CD4-positive, alpha-beta T cell treated with Interleukin-1 beta for 1 hour (primary cell): ENCODE measurements around the gene FARS2.
A peak's percentile ranks its signal among the peaks of the same experiment; 100 is the strongest.

Source experiments
- DNase-seq, 2 donors: peaks; one replicate each; pipeline ENCODE4 v3.0.0-alpha.2; 2020 to 2022

The FARS2 gene

DNA sequence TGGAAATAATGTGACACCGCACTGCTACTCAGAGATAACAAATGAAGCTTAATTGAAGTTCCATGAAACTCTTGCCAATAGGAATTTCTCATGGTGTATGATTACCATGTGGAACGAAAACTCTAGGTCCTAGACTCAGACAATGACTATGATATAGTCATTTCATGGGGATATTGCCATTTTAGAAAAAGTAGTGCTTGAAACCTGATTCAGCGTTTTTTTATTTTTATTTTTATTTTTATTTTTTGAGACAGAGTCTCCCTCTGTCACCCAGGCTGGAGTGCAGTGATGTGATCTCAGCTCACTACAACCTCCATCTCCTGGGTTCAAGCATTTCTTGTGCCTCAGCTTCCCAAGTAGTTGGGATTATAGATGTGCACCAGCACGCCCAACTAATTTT lies 253.9 kb downstream of the FARS2 start:
- DNase-seq: no peak

DNA sequence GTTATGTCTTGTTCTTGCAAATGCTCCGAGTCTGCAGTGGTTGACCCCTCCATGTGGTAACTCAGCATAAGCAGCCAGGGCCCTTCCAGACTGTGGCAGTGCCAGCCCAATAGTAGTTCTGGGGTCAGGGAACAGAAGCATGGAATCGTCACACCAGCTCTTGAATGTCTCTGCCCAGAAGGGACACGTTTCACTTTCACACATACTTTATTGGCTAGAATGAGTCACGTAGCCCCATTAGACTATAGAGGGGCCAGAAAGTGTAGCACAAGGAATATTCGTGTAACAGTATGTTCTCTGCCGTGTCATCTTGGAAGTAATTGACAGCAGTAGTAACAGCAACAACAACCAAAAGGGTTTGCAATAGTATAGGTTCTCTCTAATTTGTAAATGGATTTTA lies 254.7 kb downstream of the FARS2 start:
- DNase-seq: no peak

DNA sequence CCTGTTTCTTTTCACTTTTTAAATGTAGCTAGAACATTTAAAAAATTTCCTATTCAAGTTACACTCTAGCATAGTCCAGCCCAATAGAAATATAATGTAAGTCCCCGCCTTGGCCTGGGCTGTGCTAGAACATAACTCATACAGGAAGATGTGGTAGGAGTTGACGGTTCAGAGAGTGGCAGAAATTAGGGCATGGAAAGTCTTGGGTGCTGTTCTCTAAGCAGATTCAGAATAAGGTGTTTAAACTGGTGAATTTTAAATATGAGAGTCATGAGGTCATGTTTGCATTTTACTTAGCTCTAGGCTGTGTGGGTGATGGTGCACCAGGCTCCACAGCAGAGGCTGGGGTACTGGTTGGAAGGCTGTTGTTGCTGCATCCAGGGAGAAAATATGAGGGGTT lies 256.5 kb downstream of the FARS2 start:
- DNase-seq: peak in 1 of 2 donors; percentile 35

DNA sequence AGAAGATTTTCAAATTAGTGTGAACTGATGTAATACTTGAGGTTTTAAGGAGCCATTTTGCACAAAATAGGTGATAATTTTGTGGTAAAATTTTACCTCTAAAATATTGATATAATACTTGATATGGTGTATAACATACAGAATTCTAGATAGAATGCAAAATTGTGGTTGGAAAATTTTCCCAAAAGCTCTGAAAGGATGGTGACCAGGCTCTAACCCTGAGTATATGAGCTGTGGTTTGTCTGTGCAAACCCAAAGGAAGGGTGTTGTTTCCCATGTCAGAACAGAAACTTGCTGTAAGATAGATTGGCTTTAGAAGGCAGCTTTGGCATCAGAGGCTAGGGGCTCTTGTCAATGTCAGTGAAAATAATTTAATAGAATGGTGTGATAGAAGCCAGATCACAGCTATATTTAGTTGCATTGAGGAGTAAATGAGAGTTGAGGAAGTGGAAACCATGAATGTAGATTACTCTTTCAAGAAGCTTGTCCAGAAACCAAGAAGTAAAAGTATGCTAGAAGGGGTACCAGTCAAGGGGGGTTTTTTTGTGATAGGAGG lies 257.7 kb downstream of the FARS2 start:
- DNase-seq: peak in 1 of 2 donors; percentile 23

DNA sequence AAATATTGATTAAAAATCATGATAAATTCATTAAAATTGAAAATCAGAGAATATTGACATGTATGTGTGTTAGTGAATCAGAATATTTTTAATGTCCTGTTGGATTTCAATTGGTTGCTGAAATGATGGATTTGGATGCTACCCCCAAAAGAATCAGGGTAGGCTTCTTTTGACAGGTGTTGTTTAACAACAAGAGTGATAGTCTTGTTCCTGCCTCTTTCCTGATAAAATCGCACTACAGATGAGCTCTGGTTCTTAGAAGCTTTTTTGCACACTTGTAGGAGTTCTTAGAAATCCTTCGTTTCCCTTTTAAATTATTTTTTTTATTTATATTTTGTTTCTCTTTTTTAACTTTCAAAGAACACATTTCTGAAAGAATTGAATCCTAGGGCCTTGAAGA lies 259.5 kb downstream of the FARS2 start:
- DNase-seq: no peak

DNA sequence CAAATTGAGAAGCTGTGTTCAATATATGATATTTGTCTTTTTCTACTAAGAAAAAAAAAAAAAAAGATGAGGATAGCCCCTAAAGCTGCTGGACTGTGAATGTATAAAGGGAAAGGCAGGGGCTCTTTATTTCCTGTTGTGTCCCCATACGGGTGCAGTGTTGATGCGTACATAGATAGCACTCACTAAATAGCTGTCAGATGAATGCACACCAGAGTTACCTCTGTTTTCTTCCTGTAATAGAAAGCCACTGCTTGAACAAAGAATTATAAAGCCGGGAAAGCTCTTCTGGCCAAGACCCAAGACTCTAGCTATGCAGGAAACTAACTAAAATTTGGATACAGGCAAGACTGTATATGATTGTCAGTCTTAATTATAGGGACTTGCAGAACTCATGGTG lies 260.0 kb downstream of the FARS2 start:
- no peak for DNase-seq

DNA sequence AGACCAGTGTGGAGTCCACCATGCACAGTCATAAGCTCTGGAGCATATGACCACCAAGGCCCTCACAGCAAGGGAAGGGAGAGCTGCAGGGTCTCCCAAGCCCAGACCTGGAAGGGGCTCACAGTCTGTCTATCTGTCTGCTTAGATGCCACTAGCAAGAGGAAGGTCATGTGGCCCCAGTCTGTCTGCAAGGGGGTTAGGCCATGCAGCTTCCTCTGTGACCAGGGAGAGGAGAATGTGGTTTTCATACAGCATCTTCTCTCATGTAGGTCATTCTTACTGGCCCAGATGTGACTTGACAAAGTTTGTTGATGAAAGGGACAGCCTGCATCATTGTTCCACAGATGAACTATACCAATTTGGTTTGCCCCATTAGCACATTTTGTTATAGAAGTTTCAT lies 260.8 kb downstream of the FARS2 start:
- no peak for DNase-seq

DNA sequence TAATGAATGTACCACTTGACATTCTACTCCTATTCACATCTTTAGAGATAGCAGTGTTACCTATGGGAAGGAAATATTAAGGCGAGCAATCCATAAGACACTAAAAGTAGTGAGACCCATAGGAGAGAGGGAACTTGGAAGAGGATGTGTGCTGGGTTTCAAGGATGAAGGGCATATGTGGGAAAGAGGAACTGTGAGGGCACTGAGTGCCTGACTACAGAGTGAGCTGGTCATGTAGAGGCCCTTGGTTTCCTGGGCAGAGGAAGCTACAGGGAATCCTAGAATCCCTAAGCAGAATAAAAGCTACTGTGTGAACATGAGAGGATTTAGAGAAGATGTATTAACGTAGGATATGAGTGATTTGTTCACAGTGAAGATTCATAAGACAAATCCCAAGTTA lies 262.8 kb downstream of the FARS2 start:
- DNase-seq: no peak

DNA sequence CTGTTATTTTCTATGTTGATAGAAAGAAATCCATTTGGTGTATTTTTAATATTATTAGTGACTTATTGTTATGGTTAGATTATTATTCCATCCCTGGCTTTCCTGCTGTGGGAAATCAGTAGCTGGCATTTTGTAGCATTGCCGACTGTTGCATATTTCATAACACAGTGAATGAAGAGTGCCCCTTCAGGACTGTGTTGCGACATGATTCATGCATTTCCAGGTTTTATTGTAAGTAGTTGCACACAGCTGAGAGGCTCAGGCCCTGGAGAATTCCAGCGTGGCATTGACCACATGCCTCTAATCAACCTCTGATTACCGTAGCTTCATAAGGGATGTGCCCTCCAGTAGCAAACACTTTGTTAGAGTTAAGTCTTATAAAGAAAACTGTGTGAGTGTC lies 263.9 kb downstream of the FARS2 start:
- DNase-seq: no peak

DNA sequence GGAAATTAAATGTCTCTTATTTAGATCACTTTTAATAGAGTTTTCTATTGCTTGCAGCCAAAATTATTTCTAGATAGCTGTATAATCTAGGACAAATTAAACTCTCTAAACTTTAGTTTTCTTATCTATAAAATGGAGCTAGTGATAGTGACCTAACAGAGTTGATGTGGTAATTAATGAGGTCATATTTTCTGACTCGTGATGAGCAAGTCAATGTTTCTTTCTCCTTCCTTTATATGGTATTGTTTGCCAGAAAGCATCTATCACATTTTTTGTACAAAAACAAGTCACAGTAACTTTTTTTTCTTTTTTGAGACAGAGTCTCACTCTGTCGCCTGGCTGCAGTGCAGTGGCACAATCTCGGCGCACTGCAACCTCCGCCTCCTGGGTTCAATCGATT lies 267.7 kb downstream of the FARS2 start:
- DNase-seq: no peak

DNA sequence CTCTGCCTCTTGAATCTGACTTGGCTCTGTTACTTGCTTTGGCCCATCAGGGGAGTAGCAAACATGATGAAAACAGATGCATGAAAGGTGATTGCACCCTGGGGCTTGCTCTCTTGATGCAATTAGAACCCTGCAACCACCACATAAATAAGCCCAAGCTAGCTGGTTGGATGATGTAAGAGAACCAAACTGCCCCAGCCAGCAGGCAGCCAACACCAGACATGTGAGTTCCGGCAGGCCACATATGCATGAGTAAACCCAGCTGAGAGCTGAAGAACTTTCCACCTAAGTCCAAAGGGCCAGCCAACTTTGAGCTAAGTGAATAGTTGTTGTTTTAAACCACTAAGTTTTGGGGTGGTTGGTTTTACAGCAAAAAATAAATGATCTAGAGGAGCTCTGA lies 268.4 kb downstream of the FARS2 start:
- no peak for DNase-seq

DNA sequence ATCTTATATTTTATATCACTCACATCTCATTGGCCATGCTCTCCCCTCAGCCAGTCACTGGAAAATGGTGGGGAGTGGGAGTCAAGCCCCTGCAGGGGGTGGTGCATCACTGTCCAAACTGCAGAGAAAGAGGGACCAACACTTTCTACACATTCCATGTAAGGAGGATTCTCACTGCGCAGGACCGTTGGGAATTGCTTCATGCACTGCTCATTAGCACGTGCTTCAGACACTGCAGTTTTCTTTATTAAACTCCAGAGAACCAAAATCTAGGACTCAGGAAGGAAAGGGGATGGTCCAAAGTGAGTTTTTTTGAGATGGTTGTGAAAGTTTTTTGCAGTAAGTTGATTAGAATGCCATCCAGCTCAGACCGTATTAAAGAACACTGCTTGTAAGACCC lies 269.8 kb downstream of the FARS2 start:
- no peak for DNase-seq

DNA sequence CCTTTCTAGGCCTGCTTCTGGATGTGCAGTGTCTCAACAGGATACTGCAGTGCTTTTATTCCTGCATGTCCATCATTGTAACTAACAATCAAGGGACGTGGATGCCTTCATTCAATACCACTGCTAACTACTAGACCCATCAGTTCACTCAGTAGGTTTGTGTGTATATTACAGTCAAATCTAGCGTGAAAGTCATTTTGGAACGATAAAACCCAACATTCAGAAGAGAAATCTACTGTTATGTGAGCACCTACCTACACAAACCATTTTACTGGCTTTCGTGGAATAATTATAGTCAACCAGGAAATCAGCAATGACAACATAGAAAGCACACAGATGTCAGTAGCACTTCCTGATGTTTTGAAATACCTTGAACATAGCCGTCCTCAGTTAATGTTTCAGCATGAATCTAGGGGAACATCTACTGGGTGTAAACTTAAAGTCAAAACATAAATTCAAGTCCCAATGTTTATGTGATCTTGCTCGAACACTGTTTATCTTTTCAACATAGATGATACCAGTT lies 270.6 kb downstream of the FARS2 start:
- DNase-seq: no peak

DNA sequence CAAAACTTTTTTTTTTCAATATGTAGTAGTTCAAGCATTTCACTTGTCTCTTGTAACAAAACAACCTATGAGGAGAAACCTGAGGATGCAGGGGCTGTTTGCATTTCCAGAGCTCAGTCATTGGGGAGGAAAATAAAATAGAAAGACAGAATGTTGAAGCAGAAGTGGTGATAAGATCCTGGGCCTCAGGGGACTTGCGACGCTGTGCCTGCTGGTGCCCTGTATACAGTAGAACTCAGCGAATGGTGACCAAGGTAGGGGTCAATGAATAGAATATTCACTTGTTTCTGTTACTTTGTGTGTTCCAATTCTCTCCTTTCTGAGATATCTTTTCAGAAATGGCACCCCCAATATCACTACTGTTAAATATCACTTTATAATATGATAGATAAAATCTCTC lies 271.6 kb downstream of the FARS2 start:
- no peak for DNase-seq

DNA sequence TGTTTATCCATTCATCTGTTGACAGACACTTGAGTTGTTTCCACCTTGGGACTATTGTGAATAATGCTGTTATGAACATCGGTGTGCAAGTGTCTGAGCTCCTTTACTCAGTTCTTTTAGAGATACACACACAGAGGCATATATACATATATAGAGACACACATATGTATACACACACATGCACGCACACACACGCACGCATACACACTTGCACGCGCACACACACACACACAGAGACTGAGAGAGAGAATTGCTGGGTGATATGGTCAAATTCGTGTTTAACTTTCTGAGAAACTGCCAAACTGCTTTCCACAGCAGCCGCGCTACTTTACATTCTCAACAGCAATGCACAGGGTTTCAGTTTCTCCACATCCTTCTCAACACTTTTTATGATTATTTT lies 273.3 kb downstream of the FARS2 start:
- DNase-seq: no peak

DNA sequence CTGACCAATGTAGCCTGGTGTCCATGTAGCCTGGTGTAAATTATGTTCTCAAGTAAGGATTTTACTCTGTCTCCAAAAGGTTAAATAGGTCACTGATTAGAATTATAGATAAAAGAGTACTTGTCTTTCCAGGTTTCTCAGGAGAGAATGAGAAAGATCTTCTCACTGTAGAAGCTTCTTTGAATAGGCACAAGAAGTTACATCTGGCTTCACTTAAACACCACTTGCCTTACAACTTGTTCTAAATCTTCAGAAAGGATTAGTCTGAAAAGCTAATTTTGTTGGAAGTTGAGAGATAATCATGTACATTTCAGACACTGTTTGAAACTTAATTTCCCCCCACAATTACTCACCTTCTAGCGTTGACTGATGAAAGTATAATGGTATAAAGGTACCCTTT lies 275.3 kb downstream of the FARS2 start:
- DNase-seq: no peak

DNA sequence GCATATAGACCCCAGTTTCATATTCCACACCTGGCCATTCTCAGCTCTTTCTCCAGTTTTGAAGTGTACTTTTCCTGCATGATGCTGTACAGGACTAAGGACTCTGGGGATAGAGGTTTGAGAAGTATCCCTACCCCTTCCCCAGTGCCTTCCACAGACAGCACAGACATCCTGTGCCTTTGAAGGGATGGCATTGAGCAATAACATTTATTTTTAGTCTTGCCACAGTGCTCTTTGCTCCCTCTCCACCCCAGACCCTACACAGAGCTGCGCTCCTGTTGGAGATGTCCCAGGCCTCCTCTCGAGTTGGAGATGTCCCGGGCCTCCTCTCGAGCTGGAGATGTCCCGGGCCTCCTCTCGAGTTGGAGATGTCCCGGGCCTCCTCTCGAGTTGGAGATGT lies 275.8 kb downstream of the FARS2 start:
- DNase-seq: no peak

DNA sequence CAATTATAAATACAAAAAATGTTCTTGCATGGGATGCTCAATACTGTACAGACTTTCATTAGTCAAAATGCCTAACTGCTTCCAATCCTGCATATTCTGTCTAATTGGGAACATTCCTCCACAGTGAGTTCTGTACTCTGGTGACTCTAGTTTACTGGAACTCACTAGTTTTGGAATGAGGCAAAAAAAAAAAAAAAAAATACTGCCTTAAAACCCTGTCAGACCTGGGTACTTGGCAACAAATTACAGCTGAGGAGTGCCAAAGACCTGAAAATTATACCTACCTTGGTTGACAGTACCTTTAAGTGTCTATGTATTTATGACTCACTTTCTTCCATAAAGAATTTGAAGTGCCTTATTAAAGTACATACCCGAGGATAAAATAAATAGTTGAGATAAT lies 276.7 kb downstream of the FARS2 start:
- no peak for DNase-seq

DNA sequence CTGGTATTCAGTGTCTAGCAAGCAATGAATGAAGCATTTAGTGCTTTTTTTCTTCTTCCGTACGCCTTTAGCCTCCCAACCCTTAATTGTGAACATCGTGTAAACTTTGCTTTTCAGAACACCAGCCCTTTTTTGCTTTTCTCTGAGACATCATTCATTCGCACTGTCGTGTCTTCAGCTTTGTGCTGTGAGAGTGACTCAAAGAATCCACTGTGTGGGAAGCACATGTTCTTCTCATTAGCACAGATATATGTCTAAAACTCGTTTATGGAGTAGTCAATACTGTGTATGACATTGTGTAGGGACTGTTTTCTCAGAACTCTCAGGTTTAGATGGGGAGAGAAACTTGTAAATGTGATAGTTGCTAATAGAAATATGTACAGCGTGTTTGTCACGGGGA lies 279.1 kb downstream of the FARS2 start:
- DNase-seq: no peak

DNA sequence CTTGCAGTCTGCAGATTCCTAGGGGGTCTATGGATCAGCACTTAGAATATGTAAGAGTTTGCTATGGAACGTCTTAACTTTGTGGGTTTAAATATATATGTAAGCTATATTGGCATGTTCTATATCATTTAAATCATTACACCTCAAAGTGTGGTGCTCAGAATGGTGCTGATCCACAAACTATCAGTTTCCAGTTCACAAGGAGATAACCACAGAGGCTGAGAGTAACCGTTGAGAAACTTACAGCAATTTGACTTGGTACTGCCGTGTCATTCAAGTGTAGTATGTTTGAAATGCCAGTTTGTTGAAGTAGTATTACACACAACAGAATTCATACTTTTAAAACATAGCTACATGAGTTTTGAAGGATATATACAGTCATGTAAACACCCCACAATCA lies 279.7 kb downstream of the FARS2 start:
- DNase-seq: no peak

DNA sequence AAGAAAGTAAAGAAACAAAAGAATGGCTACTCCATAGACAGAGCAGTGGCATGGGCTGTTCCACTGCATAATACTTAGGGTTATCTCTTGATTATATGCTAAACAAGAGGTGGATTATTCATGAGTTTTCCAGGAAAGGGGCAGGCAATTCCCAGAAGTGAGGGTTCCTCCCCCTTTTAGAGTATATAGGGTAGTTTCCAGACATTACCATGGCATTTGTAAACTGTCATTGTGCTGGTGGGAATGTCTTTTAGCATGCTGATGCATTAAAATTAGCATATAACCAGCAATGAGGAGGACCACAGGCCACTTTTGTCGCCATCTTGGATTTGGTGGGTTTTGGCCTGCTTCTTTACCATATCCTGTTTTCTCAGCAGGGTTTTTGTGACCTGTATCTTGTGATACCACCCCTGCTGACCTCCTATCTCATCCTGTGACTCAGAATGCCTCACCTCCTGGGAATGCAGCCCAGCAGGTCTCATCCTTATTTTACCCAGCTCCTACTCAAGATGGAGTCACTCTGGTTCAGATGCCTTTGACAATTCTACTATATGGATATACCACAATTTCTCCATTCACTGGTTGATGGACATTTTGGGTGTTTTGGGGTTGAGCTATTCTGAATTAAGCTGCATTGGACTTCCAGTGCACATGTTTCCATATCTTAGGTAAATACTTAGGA lies 280.6 kb downstream of the FARS2 start:
- no peak for DNase-seq

DNA sequence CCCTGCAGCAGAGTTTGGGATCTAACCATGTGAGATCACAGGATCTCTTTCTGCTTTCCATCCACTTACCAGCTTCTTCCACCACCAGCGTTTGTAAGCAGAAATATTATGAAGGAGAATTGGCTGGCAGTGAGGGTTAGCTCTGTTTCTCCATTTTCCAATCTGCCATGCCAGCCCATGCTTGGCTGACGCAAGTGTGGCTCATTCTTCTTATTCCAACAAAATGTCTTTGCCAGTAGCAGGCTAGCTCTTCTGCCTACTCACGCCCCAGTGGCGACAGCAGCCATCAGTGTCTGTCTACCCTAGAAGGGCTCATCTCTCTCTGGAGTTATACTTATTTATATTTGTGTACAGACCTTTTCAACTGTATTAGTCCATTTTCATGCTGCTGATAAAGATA lies 286.2 kb downstream of the FARS2 start:
- no peak for DNase-seq

DNA sequence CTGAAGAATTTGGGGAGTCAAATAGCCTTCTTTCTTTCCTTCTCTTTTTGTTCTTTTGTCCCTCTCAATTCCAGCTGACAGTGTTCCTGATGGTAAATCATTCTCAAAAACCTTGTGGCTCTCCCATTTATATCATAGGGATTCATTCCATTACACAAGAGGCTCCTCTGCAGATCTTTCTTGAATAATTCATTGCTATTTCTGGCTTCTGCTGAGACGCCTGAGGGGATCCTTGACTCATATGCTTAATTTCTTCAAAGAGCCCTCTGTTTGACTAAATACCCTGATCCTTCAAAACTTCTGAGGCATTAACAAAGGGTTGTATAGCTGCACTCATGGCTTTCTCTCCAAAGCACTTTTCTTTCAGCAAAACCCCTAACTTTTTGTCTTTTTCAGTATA lies 289.3 kb downstream of the FARS2 start:
- DNase-seq: no peak

DNA sequence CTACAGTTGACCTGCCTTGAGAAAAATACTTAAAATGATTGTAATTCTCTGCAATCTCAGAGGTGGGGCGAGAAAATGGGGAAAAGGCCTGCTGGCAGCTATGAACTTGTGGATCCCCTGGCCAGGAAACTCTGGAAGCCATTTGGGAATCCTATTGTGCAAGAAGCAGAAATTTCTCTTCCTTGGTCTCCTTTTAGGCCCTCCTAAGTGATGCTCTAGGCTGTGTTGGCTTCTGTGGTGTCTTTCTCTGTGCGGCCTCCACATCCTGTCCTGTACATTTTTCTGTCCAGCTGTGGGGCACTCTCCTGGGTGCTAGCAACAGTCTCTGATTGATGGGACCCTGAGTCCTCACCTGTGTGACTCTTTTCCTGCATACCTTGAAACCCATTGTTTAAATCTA lies 290.9 kb downstream of the FARS2 start:
- no peak for DNase-seq

DNA sequence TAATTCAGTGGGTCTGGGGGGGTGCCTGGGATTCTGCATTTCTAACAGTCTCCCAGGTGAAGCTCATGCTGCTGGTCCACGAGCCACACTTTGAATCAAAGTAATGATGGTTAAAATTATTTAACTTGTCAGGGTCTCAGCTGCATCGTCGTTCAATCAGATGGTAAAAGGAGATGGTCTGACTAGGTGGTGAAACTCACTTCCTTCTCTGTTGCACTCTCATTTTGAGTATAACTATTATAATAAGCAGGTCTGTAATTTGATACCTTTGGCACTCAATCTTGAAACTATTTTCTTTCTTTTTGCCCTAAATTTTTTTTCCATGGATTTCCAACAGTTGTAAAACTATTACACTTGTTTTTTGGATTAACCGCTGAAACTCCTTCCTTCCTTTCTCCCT lies 292.5 kb downstream of the FARS2 start:
- no peak for DNase-seq
